Left lung (tissue), 10 donors: ENCODE measurements around the gene IL17REL. TPM values are rescaled to one million over a fixed set of nuclear protein-coding genes. Genes with fewer than 3 reads are reported as not detected.

Experiments
- ATAC-seq: fragments of 200-7000 bp; cut with Tn5 transposase; one replicate; pipeline ENCODE4 v1.9.1; 2020; ENCODE audit warnings: moderate library complexity
- DNase-seq, 4 donors: peaks; one replicate each; pipeline ENCODE4 v3.0.0-alpha.2; 2013 to 2020
- H3K27ac ChIP-seq, 2 donors: fragments of 200-600 bp; sonication (generic) in 1 of 2; one replicate each; pipeline versions ENCODE4 v1.5.0 to v1.8.0; 2020 to 2021
- H3K27me3 ChIP-seq, 2 donors: fragments of 200-600 bp; sonication (generic) in 1 of 2; one replicate each; pipeline versions ENCODE4 v1.5.0 to v1.8.0; 2020 to 2021
- H3K36me3 ChIP-seq, 2 donors: fragments of 200-600 bp; sonication (generic) in 1 of 2; one replicate each; pipeline versions ENCODE4 v1.5.0 to v1.8.0; 2020 to 2021
- H3K4me1 ChIP-seq, 2 donors: fragments of 200-600 bp; one replicate each; pipeline ENCODE4 v1.8.0; 2021
- H3K4me3 ChIP-seq, 2 donors: fragments of 200-600 bp; sonication (generic) in 1 of 2; one replicate each; pipeline versions ENCODE4 v1.5.0 to v1.8.0; 2020 to 2021; ENCODE audit warnings: mild to moderate bottlenecking in 1 of 2
- H3K9me3 ChIP-seq, 2 donors: fragments of 200-600 bp; sonication (generic) in 1 of 2; one replicate each; pipeline versions ENCODE4 v1.5.0 to v1.8.0; 2020 to 2021
- intact Hi-C, 2 donors: fragments of 100-400 bp; cut with DNase I; formaldehyde crosslinking; loops; one replicate each; pipeline versions ENCODE4 v1.11.2 to v1.14.2; 2022
- polyA plus RNA-seq, 6 donors: library from polyadenylated mRNA; unstranded; fragments of 120-200 nt; gene quantifications; one replicate each; pipeline ENCODE4 v1.2.1, GENCODE V29; 2013; ENCODE audit not compliant: insufficient read length in 6 of 6
- total RNA-seq, 2 donors: library from RNA; stranded (reverse); fragmentation: NEBNext Ultra II Directional; extraction: Animal tissue kit (Norgen Biotek cat#: 25700); gene quantifications; one replicate each; pipeline ENCODE4 v1.2.1, GENCODE V29; 2021
- TF ChIP-seq, protein P1 (sequence below), 2 donors: fragments of 200-600 bp; sonication (generic) in 1 of 2; IDR thresholded peaks; one replicate each; pipeline versions ENCODE4 v1.5.0 to v1.8.0; 2021; ENCODE audit warnings: antibody characterized with exemption in 2 of 2
- donor health status: DM: no; HTN: yes; CAD: no.
- donor health status: DM: no; HTN: no; CAD: no.

Gene IL17REL
- total and polyA plus RNA-seq, 8 donors, result 0.06 to 0.17 (median 0.07) TPM; not detected in 3

DNA sequence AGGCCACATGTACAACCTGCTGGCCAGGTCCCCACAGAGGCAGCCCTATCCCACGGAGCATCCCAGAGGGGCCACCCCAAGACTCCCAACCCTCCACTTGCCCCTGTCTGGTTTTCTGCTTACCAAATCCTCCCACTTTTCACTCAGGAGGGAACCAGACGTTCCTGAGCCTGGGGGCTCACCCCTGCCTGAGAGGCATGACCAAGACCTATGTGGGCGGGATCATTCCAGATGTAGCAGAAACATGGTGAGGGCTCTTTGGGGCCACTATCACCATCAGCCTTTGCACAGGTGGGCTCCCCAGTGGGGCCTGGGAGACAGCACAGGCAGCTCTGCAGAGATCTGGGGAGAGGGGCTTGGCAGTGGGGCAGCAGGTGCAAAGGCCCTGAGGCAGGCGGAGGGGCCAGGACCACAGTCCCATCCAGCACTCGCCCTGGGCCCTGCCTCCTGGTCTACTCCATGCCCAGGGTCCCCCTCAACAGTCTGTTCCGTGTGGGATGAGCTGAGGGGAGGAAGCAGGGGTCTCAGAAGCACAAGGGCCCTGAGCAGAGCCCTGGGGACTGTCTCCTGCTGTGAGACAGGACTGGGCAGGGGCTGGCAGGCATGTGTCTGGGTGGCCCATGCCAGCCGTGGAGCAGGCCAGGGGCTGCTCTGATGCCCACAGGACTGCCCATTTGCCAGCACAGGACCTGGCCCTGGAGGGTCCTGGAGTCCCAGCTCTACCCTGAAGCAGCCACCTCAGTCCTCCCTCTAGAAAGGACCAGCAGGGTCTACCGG, 42.6 kb downstream of the IL17REL start:
- H3K4me1 ChIP-seq, result peaks cover 24 to 77% of the 10 kb centered on the region in 2 donors
- intact Hi-C loops, result no loop called here

GRCh38 chr22:49968831-49969661, 43.5 kb downstream of the IL17REL start:
- H3K4me1 ChIP-seq, result peaks cover 31 to 85% of the 10 kb centered on the region in 2 donors
- intact Hi-C loops, result no loop called here
- peak in 2 of 4 donors; percentile 36 to 79 for DNase-seq
- TF ChIP-seq, protein P1, sequence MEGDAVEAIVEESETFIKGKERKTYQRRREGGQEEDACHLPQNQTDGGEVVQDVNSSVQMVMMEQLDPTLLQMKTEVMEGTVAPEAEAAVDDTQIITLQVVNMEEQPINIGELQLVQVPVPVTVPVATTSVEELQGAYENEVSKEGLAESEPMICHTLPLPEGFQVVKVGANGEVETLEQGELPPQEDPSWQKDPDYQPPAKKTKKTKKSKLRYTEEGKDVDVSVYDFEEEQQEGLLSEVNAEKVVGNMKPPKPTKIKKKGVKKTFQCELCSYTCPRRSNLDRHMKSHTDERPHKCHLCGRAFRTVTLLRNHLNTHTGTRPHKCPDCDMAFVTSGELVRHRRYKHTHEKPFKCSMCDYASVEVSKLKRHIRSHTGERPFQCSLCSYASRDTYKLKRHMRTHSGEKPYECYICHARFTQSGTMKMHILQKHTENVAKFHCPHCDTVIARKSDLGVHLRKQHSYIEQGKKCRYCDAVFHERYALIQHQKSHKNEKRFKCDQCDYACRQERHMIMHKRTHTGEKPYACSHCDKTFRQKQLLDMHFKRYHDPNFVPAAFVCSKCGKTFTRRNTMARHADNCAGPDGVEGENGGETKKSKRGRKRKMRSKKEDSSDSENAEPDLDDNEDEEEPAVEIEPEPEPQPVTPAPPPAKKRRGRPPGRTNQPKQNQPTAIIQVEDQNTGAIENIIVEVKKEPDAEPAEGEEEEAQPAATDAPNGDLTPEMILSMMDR (IDR thresholded peaks at IDR 0.05), result no peak
- peak overlapping the region in 1 of 2 donors; percentile 97 for H3K27ac ChIP-seq
- H3K36me3 ChIP-seq, result peaks cover 0 to 23% of the 10 kb centered on the region in 2 donors
- H3K9me3 ChIP-seq, result no peaks in the 10 kb centered on the region
- no peak for ATAC-seq
- no peak overlapping the region for H3K4me3 ChIP-seq
- H3K27me3 ChIP-seq, result peaks cover 0 to 8% of the 10 kb centered on the region in 2 donors

More for the DNA sequence above, 42.6 kb downstream of the IL17REL start:
- ATAC-seq (no peak), DNase-seq (peak in 1 of 4 donors; percentile 78)
- Histone ChIP-seq H3K9me3 (no peaks in the 10 kb centered on the region), H3K4me3 (no peak overlapping the region), H3K27me3 (peaks cover 0 to 8% of the 10 kb centered on the region in 2 donors), H3K27ac (peak overlapping the region; percentile 61 to 96), H3K36me3 (peaks cover 0 to 14% of the 10 kb centered on the region in 2 donors)
- TF ChIP-seq, protein P1 (IDR thresholded peaks at IDR 0.05), result no peak

GRCh38 chr22:49968313-49968830, 44.2 kb downstream of the IL17REL start:
- intact Hi-C loops, result no loop called here

DNA sequence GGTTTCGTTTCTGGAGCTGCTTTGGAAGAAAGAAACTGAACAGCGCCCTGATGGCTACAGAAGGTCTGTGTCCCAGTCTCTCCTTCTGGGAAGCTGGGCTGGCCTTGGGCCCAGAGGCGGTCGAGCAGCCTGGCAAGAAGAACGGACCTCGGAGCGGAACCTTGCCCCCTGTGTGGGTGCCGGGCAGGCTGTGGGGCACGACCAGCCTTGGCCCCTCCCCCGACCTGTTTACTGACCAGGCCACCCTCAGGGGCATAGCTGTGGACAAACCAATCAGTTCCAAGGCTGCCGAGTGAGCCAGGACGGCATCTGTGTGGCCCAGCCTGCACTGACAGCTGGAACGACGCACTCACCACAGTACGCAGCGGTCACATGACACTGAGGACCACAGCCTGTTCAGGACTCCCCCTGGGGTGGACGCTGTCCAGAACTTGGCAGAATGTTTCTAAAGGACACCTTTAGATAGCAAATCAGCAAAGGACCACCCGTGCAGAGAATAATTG, 44.8 kb downstream of the IL17REL start:
- peaks cover 44 to 98% of the 10 kb centered on the region in 2 donors for H3K4me1 ChIP-seq
- DNase-seq, result peak in 3 of 4 donors; percentile 49 to 79 (median 75)
- peak overlapping the region; percentile 95 to 97 for H3K27ac ChIP-seq
- intact Hi-C loops, result no loop called here
- ATAC-seq, result no peak
- peaks cover 0 to 36% of the 10 kb centered on the region in 2 donors for H3K36me3 ChIP-seq
- peaks cover 0 to 8% of the 10 kb centered on the region in 2 donors for H3K27me3 ChIP-seq
- peak overlapping the region in 1 of 2 donors; percentile 100 for H3K4me3 ChIP-seq
- TF ChIP-seq, protein P1 (IDR thresholded peaks at IDR 0.05), result no peak
- H3K9me3 ChIP-seq, result no peaks in the 10 kb centered on the region

More at GRCh38 chr22:49968313-49968830, 44.2 kb downstream of the IL17REL start:
- no peak overlapping the region for H3K4me3 ChIP-seq
- ATAC-seq, result no peak
- H3K27me3 ChIP-seq, result peaks cover 0 to 8% of the 10 kb centered on the region in 2 donors
- H3K9me3 ChIP-seq, result no peaks in the 10 kb centered on the region
- peak in 1 of 4 donors; percentile 75 for DNase-seq
- TF ChIP-seq, protein P1 (IDR thresholded peaks at IDR 0.05), result no peak
- peaks cover 37 to 92% of the 10 kb centered on the region in 2 donors for H3K4me1 ChIP-seq
- peak overlapping the region in 1 of 2 donors; percentile 97 for H3K27ac ChIP-seq
- peaks cover 0 to 30% of the 10 kb centered on the region in 2 donors for H3K36me3 ChIP-seq
